Occipital lobe (tissue), 2 donors: ENCODE measurements around the gene BIRC3. TPM values are rescaled to one million over a fixed set of nuclear protein-coding genes. Genes with fewer than 3 reads are reported as not detected.
"Not testable (repeated sequence)": the region's sequence is repeated elsewhere in the genome, so short reads cannot be mapped to it uniquely, and the experiment has no call there.

Experiments used
- DNase-seq: peaks from one replicate; lab custom pipeline; 2025; lab: John Stamatoyannopoulos, UW
- total RNA-seq: library from RNA; depleted of rRNA; stranded (reverse); fragments of >200 nt; gene quantifications from one replicate; pipeline ENCODE4 v1.2.3, GENCODE V29; 2014

Gene BIRC3
- total RNA-seq, 1 donor from 2014 or later, result 1.7 TPM

- no peak for DNase-seq
These were observed 22.2 kb upstream of the BIRC3 start for GRCh38 chr11:102295045-102295444.

DNA sequence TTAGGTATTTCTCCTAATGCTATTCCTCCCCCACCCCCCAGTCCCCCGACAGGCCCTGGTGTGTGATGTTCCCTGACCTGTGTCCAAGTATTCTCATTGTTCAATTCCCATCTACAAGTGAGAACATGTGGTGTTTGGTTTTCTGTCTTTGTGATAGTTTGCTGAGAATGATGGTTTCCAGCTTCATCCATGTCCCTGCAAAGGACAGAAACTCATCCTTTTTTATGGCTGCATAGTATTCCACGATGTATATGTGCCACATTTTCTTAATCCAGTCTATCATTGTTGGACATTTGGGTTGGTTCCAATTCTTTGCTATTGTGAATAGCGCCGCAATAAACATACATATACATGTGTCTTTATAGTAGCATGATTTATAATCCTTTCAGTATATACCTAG lies 20.5 kb upstream of the BIRC3 start:
- not testable (repeated sequence) for DNase-seq

GRCh38 chr11:102300837-102301236 lies 16.4 kb upstream of the BIRC3 start:
- DNase-seq, result not testable (repeated sequence)

DNA sequence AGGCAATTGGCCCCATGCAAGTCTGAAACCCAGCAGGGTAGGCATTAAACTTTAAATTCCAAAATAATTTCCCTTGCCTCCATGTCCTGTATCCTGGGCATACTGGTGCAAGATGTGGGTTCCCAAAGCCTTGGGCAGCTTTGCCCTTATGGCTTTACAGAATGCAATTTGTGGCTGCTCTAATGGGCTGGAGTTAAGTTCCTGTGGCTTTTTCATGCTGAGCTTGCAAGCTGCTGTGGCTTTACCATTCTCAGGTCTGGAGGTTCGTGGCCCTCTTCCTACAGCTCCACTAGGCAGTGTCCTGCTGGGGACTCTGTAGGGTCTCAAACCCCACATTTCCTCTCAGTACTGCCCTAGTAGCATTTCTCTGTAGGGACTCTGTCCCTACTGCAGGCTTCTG lies 15.0 kb upstream of the BIRC3 start:
- DNase-seq, result no peak

DNA sequence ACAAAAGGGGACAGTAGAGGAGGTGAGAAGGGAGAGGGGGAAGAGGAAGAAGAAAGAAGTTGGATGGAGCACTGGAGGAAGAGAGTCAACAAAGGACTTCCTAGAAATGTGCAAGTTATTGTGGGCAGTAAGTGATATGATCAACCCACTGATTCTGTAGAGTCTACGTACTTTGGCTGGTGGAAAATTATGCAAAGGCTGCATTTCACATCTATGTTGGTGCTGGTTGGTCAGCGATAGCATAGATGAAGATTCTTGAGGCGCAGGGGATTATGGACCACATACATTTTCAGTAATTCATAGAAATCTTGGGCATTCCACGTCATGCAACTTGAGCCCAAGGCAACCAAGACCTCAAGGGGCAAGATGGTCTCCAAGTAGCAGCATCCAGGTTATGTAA lies 12.6 kb upstream of the BIRC3 start:
- DNase-seq, result no peak

DNA sequence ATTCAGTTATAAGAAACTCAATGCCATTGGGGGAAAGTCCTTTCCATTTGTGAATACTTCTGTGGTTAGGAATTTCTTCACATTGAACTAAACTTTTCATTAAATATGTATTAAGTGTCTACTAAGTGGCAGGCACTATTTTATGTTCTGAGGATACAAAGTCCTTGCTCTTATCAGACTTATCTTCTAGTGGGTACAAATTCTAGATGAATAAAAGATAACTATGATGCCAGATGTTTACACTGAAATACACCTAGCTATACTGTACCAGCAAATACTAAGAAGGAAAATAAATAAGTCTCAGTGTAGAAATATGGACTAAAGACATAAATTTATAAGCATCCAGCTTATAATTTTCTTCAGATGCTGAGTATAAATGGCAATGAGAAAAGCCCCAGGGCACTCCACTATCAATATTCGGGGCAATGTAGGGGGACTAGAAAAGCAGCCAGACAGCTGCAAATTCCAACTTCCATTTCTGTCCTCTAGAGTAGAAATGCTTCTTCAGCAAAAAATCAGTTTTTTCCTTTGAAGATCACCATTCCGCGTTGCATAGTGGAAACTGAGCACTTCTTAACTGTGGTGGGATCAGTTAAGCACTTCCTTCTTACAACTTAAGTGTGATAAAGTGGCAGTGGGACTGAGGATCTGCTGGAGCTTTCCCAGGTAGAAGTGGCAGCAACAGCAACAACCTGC lies 11.8 kb upstream of the BIRC3 start:
- no peak for DNase-seq

DNA sequence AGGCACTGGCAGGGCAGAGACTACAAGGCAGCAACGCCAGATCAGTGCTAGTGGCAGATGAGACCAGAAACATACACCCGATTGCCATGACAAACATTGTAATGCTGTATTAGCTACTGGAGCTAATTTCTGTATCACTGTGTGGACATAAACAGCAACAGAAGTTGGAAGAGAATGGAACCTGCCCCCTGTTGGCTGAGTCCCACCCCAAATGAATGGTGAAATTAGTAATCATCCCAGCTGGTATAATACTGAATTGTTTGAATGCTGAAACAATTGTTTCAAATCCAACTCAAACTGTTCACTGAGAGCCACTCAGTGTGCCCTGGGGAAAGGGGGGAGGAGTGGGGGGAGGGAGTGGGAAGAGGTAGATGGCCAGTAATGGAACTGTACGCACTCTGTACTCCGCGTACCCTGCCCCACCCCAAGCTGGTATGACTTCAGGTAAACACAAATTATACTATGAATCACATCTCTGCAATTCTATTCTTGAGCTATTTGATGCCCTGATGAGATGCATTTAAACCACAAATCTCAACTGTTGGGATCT lies 11.2 kb upstream of the BIRC3 start:
- no peak for DNase-seq

DNA sequence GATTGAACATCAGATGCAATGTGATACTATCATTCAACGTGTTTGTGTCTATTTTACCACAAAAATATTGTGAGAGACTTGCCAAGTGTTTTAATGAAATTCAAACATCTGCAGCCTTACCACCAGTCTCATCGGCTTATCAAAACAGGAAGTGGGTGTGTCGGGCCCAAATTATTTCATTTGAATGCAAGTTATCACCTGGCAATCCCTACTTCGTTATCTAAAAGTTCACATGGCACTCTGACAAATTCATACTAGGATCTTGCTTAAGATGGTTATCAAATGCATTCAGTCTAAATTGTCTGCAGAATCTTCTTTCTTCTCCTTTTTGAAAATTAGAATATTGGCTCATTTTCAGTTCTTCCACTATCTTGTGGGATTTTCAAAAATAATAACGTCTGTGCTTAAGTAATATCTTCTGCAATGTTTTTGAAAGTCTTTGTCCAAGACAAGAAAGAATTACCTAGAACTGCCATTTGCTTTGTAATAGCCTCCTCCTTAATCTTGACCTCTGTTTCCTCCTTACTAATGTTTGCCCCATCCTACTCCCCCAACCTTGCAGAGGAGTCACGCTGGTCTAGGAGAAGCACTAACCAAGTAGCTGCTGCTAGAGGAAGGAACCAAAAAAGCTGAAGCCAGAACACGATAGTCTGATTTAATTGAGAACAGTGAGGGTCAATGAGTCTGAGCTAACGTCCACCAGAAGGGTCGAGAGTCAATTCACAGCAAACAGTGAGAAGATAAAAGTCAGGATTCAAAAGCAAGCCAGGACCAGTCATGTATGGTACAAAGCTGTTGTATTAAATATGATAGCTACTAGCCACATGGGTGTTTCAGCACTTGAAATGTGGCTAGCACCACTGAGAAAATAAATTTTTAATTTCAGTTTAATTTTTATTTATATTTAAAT lies 10.2 kb upstream of the BIRC3 start:
- DNase-seq, result no peak

GRCh38 chr11:102307727-102308038 lies 9.6 kb upstream of the BIRC3 start:
- no peak for DNase-seq

- DNase-seq, result no peak
These were observed 7.4 kb upstream of the BIRC3 start for GRCh38 chr11:102309621-102310541.

DNA sequence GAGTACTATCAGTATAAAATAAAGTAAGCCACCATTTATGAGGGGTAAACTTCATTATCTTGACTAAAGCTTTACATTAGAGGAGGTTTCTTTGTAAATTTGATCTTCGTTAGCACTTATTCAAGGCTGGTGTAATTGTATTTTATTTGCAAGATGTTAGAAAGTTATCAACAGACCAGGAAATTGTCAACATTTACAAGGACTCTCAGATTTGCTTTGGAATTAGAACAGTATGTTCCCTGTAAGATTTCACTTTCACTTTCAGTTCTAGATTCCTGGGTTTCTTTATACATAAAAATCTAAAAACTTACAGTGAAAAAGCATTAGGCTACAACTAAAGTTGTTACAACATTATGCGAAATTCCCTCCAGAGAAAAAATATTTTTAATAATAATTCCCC lies 4.6 kb upstream of the BIRC3 start:
- DNase-seq, result no peak

GRCh38 chr11:102313238-102313940 lies 3.9 kb upstream of the BIRC3 start:
- DNase-seq, result no peak

DNA sequence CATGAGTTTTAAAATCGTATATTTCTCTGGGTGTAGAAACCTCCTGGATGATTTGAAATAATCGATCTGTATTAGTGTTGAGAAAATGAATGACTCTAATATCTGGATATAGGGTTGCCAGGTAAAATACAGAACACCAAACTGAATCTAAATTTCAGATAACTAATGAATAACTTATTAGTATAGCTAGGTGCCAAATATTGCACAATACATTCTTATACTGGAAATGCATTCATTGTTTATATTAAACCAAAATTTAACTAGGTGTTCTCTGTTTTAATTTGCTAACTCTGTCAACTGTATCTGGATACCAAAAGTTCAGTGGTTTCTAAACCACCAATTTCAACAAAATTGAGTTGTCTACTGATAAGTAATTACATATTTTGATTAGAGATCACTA lies 2.5 kb upstream of the BIRC3 start:
- no peak for DNase-seq

DNA sequence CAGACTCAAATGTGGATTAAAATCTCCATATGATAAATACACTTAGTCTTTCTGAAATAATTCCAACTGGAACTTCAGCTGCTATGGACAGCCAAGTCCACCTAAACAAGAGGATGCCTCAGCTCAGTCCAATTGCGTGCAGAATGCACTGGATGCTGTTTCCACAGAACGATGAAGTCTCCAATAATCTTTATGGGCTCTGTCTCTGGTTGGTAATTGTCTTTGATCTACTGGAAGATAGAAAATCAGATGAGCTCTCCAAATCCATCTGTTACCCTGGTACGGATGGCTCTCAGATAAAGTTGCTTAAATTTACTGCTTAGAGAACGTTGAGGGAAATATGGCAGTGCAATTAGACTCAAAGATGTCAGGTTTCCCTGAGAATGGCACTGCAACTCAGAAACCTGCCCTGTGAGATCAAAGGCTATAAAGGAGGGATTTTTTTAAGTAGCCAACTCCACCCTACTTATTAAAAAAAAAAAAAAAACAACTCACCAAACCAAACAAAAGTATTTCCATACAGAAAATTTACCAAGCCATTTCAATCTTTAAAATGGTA lies 859 bp upstream of the BIRC3 start:
- DNase-seq, result no peak

GRCh38 chr11:102317768-102318103 lies 452 bp downstream of the BIRC3 start:
- DNase-seq, result no peak

DNA sequence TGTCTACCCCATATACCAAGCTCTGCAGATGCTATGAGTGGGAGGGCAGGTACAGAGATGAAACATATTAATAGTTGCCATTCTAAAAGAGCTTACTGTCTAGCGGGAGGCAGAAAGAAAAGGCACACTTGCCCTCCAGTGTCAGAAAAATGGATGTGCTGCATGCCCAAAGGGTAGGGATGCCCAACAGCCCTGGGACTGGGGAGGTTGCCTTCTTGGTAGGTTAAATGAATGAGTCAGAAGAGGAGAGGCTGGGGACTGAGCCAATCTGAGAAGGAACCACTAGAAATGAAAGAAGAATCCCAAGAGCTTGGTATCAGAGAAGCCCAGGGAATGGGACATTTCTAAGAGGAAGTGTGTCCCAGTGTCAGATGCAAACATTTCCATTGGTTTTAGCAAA lies 1.2 kb downstream of the BIRC3 start:
- no peak for DNase-seq

- DNase-seq, result no peak
These were observed 2.3 kb downstream of the BIRC3 start for GRCh38 chr11:102319544-102319943.

DNA sequence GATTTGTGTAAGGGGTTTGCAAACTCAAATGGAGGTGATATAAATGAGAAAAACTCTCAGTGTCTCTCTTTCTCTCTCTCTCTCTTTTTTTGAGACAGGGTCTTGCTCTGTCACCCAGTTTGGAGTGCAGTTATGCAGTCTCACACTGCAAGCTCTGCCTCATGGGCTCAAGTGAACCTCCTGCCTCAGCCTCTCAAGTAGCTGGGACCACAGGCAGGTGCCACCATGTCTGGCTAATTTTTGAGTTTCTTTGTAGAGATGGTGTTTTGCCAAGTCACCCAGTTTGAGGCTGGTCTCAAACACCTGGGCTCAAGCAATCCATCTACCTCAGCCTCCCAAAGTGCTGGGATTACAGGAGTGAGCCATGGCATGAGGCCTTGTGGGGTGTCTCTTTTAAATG lies 2.9 kb downstream of the BIRC3 start:
- DNase-seq, result no peak

GRCh38 chr11:102320679-102321078 lies 3.4 kb downstream of the BIRC3 start:
- no peak for DNase-seq

DNA sequence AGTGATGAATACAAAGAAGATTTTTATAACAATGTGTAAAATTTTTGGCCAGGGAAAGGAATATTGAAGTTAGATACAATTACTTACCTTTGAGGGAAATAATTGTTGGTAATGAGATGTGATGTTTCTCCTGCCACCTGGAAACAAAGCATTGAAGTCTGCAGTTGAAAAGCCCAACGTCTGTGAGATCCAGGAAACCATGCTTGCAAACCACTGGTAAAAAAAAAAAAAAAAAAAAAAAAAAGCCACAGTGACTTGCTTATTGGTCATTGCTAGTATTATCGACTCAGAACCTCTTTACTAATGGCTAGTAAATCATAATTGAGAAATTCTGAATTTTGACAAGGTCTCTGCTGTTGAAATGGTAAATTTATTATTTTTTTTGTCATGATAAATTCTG lies 5.3 kb downstream of the BIRC3 start:
- DNase-seq, result no peak
